Loucy (cell line): Measurements from ENCODE around the gene KRT35.

ENCODE experiments used
- H2AFZ ChIP-seq: fragments of 200-600 bp; sonication (generic); 2 replicates; pipeline ENCODE4 v1.6.0; 2016; ENCODE audit warnings: antibody characterized with exemption, mild to moderate bottlenecking, low read length, moderate library complexity
- H3F3A ChIP-seq: fragments of 200-600 bp; 2 replicates; pipeline ENCODE4 v1.6.0; 2016; ENCODE audit warnings: antibody characterized with exemption, low read depth, mild to moderate bottlenecking
- H3K27me3 ChIP-seq: fragments of 200-600 bp; sonication (generic); 2 replicates; pipeline ENCODE4 v1.6.1; 2014; ENCODE audit warnings: low read length, mild to moderate bottlenecking; ENCODE audit not compliant: insufficient read depth, poor library complexity, severe bottlenecking
- H3K36me3 ChIP-seq: fragments of 200-600 bp; sonication (generic); 2 replicates; pipeline ENCODE4 v1.6.1; 2016; ENCODE audit warnings: low read length; ENCODE audit not compliant: insufficient read depth
- H3K4me1 ChIP-seq: fragments of 200-600 bp; sonication (generic); 2 replicates; pipeline ENCODE4 v1.5.1; 2014; ENCODE audit warnings: low read length, mild to moderate bottlenecking; ENCODE audit not compliant: insufficient read depth, poor library complexity, severe bottlenecking
- H3K4me2 ChIP-seq: fragments of 200-600 bp; sonication (generic); 2 replicates; pipeline ENCODE4 v1.6.0; 2014; ENCODE audit warnings: antibody characterized with exemption, low read length, low read depth, mild to moderate bottlenecking; ENCODE audit not compliant: poor library complexity, severe bottlenecking
- H3K4me3 ChIP-seq: fragments of 200-600 bp; sonication (generic); 2 replicates; pipeline ENCODE4 v1.5.1; 2014; ENCODE audit warnings: low read length, mild to moderate bottlenecking, mixed read lengths; ENCODE audit not compliant: poor library complexity, severe bottlenecking
- H3K79me2 ChIP-seq: fragments of 200-600 bp; sonication (generic); 2 replicates; pipeline ENCODE4 v1.6.1; 2014; ENCODE audit warnings: low read length; ENCODE audit not compliant: insufficient read depth
- H3K9ac ChIP-seq: fragments of 200-600 bp; sonication (generic); 2 replicates; pipeline ENCODE4 v1.6.0; 2014; ENCODE audit warnings: mild to moderate bottlenecking, low read depth, low read length, moderate library complexity; ENCODE audit not compliant: poor library complexity, severe bottlenecking
- H3K9me2 ChIP-seq: fragments of 200-600 bp; sonication (generic); replicated peaks from 2 replicates; pipeline ENCODE4 v1.6.1; 2016; ENCODE audit warnings: low read depth, low read length, mixed read lengths
- H3K9me3 ChIP-seq: fragments of 200-600 bp; sonication (generic); 2 replicates; pipeline ENCODE4 v1.6.1; 2014; ENCODE audit warnings: mild to moderate bottlenecking, antibody characterized with exemption, low read length, low read depth; ENCODE audit not compliant: insufficient read depth
- H4K20me1 ChIP-seq: fragments of 200-600 bp; sonication (generic); 2 replicates; pipeline ENCODE4 v1.6.0; 2014; ENCODE audit warnings: antibody characterized with exemption, low read length, mild to moderate bottlenecking; ENCODE audit not compliant: insufficient read depth, poor library complexity, severe bottlenecking
- EZH2phosphoT487 ChIP-seq: fragments of 200-600 bp; IDR thresholded peaks from 2 replicates; pipeline ENCODE4 v1.6.1; 2018; ENCODE audit warnings: antibody characterized with exemption, mild to moderate bottlenecking, moderate library complexity, borderline replicate concordance
- TF ChIP-seq, protein P1 (sequence below): fragments of 200-600 bp; sonication (generic); conservative IDR thresholded peaks from 2 replicates; pipeline ENCODE4 v1.5.1; 2014; ENCODE audit warnings: mild to moderate bottlenecking, antibody characterized with exemption, low read length

KRT35 gene

DNA sequence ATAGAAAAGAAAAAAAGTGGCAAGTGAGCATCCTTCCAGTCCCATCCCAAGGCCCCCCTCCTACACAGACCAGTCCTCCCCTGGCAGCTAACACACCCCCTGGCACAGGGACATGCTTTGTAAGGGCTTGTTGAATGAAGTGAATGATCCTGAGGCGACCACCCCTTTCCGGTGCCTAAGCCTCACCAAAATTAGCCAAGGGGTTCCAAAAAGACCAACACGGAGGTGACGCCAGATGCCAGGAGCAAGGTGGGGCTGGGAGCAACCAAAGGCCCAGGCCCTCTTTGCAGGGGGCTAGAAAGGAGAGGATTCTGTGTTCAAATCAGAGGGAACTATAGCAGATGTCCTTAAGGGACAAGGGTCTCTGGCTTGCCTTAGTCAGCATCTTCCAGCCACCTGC, 5.5 kb downstream of the KRT35 start:
- Histone ChIP-seq H3K9ac (no peak overlapping the region), H3K79me2 (no peaks in the 10 kb centered on the region), H3K36me3 (no peaks in the 10 kb centered on the region), H3F3A (no peaks in the 10 kb centered on the region), H3K4me1 (no peaks in the 10 kb centered on the region), H2AFZ (no peak overlapping the region), H3K9me2 (no peaks in the 10 kb centered on the region), H3K9me3 (no peaks in the 10 kb centered on the region), H3K27me3 (peaks cover 6% of the 10 kb centered on the region), H3K4me2 (no peak overlapping the region), H3K4me3 (no peak overlapping the region), H4K20me1 (no peaks in the 10 kb centered on the region)
- TF ChIP-seq, protein P1, sequence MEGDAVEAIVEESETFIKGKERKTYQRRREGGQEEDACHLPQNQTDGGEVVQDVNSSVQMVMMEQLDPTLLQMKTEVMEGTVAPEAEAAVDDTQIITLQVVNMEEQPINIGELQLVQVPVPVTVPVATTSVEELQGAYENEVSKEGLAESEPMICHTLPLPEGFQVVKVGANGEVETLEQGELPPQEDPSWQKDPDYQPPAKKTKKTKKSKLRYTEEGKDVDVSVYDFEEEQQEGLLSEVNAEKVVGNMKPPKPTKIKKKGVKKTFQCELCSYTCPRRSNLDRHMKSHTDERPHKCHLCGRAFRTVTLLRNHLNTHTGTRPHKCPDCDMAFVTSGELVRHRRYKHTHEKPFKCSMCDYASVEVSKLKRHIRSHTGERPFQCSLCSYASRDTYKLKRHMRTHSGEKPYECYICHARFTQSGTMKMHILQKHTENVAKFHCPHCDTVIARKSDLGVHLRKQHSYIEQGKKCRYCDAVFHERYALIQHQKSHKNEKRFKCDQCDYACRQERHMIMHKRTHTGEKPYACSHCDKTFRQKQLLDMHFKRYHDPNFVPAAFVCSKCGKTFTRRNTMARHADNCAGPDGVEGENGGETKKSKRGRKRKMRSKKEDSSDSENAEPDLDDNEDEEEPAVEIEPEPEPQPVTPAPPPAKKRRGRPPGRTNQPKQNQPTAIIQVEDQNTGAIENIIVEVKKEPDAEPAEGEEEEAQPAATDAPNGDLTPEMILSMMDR = no peak
- no peak for TF ChIP-seq EZH2phosphoT487

DNA sequence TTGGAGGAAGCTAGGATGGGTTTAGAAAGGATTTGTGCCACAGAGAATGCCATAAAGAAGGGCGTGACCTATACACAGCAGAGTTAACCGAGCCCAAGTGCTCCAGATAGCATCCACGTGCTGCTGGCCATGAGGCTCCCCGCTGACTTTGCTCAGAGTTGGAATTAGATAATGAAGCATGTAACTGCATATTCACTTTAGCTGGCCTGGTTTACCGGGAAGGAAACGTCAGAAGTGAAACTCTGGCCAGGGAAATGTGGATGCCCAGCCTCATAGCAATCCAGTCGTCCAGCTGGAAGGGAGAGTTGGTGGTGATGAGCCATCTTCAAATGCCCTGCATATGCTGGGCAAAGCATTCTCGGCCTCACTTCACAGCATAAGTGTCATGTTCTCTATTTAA, 6.1 kb downstream of the KRT35 start:
- Histone ChIP-seq H4K20me1 (no peaks in the 10 kb centered on the region), H3F3A (no peaks in the 10 kb centered on the region), H2AFZ (no peak overlapping the region), H3K36me3 (no peaks in the 10 kb centered on the region), H3K4me2 (no peak overlapping the region), H3K27me3 (peaks cover 6% of the 10 kb centered on the region), H3K4me1 (no peaks in the 10 kb centered on the region), H3K9me2 (no peaks in the 10 kb centered on the region), H3K4me3 (no peak overlapping the region), H3K9ac (no peak overlapping the region), H3K79me2 (no peaks in the 10 kb centered on the region), H3K9me3 (no peaks in the 10 kb centered on the region)
- no peak for TF ChIP-seq EZH2phosphoT487
- TF ChIP-seq, protein P1 = no peak

DNA sequence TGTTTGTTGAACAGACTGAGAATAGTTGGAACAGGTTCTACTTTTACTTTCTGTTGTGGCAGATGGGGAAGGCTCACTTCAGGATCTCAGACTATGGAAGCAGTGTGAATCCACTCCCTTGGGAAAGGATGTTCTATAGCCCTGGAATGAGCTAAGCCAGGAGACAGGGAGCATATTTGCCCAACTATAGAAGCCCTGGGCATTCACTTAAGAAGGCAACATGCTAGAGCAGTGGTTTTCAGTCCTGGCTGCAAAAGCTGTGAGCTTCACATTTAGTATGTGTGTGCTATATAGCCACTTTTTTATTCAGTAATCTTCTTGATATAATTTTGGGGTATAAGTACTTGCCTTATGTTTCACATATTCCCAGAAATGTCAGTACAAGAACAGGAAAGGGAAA, 12.6 kb downstream of the KRT35 start:
- peaks cover 6% of the 10 kb centered on the region for H3K27me3 ChIP-seq
- no peaks in the 10 kb centered on the region for H3K4me1 ChIP-seq
- TF ChIP-seq, protein P1 = no peak
- no peak for TF ChIP-seq EZH2phosphoT487

More for the DNA sequence above, 12.6 kb downstream of the KRT35 start:
- Histone ChIP-seq H3K36me3 (no peaks in the 10 kb centered on the region), H3K4me2 (no peak overlapping the region), H3K9ac (no peak overlapping the region), H3K9me2 (no peaks in the 10 kb centered on the region), H3F3A (no peaks in the 10 kb centered on the region), H4K20me1 (no peaks in the 10 kb centered on the region), H3K4me3 (no peak overlapping the region), H3K79me2 (no peaks in the 10 kb centered on the region), H3K9me3 (no peaks in the 10 kb centered on the region), H2AFZ (no peak overlapping the region)
